Activated naive CD4-positive, alpha-beta T cell treated with anti-CD3 and anti-CD28 coated beads, Interleukin-2, amount 10 ng/mL, durations not matched to agents 7 days and 5 days (primary cell): Measurements from ENCODE around the gene CLK2.
"Not testable (repeated sequence)": the region's sequence is repeated elsewhere in the genome, so short reads cannot be mapped to it uniquely, and the experiment has no call there.

ENCODE experiments used
- CTCF ChIA-PET: fragments of 350-600 bp; sonication (Branson Sonifier 250); formaldehyde crosslinking; loops from one replicate; lab custom pipeline; 2021; ENCODE audit warnings: antibody characterized with exemption; lab: Charles Lee
- DNase-seq: peaks from one replicate; pipeline ENCODE4 v3.0.0-alpha.2; 2020
- H3K27ac Mint-ChIP-seq: one replicate; pipeline ENCODE4 v1.8.0; 2021; ENCODE audit warnings: mild to moderate bottlenecking, moderate library complexity, mixed read lengths
- H3K27me3 Mint-ChIP-seq: one replicate; pipeline ENCODE4 v1.8.0; 2021; ENCODE audit warnings: mild to moderate bottlenecking, mixed read lengths
- H3K36me3 Mint-ChIP-seq: one replicate; pipeline ENCODE4 v1.8.0; 2021; ENCODE audit warnings: mixed read lengths
- H3K4me1 Mint-ChIP-seq: one replicate; pipeline ENCODE4 v1.8.0; 2021; ENCODE audit warnings: mixed read lengths
- H3K4me3 Mint-ChIP-seq: one replicate; pipeline ENCODE4 v1.8.0; 2021; ENCODE audit warnings: mild to moderate bottlenecking, moderate library complexity, mixed read lengths
- H3K9me3 Mint-ChIP-seq: one replicate; pipeline ENCODE4 v1.8.0; 2021; ENCODE audit warnings: mixed read lengths

The CLK2 gene

DNA sequence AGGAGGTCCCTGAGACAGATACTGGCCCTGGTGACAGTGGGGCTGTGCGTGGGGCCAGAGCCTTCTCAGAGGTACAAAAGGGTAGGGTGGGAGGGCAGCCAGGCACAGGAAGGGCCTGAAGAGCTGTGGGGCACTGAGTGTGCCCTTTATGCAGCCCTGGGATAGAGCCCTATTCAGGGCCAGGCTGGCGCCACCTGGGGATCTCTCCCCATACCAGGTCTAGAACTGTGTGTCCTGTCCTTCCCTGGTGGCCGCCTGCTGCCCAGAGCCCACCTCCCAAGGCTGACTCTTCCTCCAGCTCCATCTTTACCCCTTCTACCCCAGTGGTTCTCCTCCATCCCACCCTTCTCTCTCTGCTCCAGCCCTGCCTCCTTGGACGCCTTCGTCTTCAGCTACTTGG lies 39.8 kb downstream of the CLK2 start:
- H3K36me3 Mint-ChIP-seq, result peaks cover 24% of the 10 kb centered on the region
- H3K27ac Mint-ChIP-seq, H3K9me3 Mint-ChIP-seq, H3K4me3 Mint-ChIP-seq, DNase-seq, H3K27me3 Mint-ChIP-seq, CTCF ChIA-PET: not testable (repeated sequence)
- peaks cover 17% of the 10 kb centered on the region for H3K4me1 Mint-ChIP-seq

GRCh38 chr1:155232001-155232978 lies 41.0 kb downstream of the CLK2 start:
- Mint-ChIP-seq H3K36me3 (peaks cover 22% of the 10 kb centered on the region), H3K4me1 (peaks cover 27% of the 10 kb centered on the region)
- not testable (repeated sequence) for H3K4me3 Mint-ChIP-seq, H3K27ac Mint-ChIP-seq, H3K9me3 Mint-ChIP-seq, DNase-seq, H3K27me3 Mint-ChIP-seq
- CTCF ChIA-PET, result interaction anchor here (0.6 kb wide), 1 partner anchor 1397 kb away, joined by 4 read pairs; no protein-coding TSS in a partner anchor

- H3K27ac Mint-ChIP-seq, H3K27me3 Mint-ChIP-seq, H3K4me3 Mint-ChIP-seq, CTCF ChIA-PET, H3K9me3 Mint-ChIP-seq, DNase-seq: not testable (repeated sequence)
- Mint-ChIP-seq H3K36me3 (peaks cover 17% of the 10 kb centered on the region), H3K4me1 (peaks cover 28% of the 10 kb centered on the region)
Observed at GRCh38 chr1:155231302-155231701, 42.0 kb downstream of the CLK2 start.

DNA sequence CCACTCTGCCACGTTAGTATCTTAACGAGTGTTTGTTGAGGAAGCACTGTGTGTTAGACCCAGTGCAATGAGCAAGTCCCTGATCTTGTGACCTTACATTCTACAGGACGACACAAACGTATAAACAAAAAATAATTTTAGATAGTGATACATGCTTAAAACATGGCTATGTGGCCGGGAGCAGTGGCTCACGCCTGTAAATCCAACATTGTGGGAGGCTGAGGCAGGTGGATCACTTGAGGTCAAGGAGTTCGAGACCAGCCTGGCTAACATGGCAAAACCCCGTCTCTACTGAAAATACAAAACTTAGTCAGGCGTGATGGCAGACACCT lies 45.2 kb downstream of the CLK2 start:
- DNase-seq, result no peak
- Mint-ChIP-seq H3K4me1 (peaks cover 37% of the 10 kb centered on the region), H3K27me3 (peaks cover 4% of the 10 kb centered on the region), H3K9me3 (no peaks in the 10 kb centered on the region), H3K36me3 (peaks cover 17% of the 10 kb centered on the region), H3K27ac (peak overlapping the region; percentile 90), H3K4me3 (peak overlapping the region; percentile 88)
- CTCF ChIA-PET, result interaction anchor here (1.1 to 6.9 kb wide), 5 partner anchors 16 to 54 kb away, joined by 4 to 69 read pairs (median 15); partner anchors contain the start of genes KRTCAP2, MTX1, THBS3 and TRIM46

GRCh38 chr1:155227261-155228095 lies 45.8 kb downstream of the CLK2 start:
- H3K36me3 Mint-ChIP-seq, result peaks cover 17% of the 10 kb centered on the region
- peak overlapping the region; percentile 90 for H3K27ac Mint-ChIP-seq
- peaks cover 38% of the 10 kb centered on the region for H3K4me1 Mint-ChIP-seq
- peak overlapping the region; percentile 88 for H3K4me3 Mint-ChIP-seq
- CTCF ChIA-PET, result interaction anchor here (0.7 to 6.9 kb wide), 10 partner anchors 14 to 138 kb away, joined by 3 to 69 read pairs (median 6); partner anchors contain the start of genes KRTCAP2, MTX1, THBS3 and TRIM46
- H3K27me3 Mint-ChIP-seq, result peaks cover 4% of the 10 kb centered on the region
- DNase-seq, result peak; percentile 100
- H3K9me3 Mint-ChIP-seq, result no peaks in the 10 kb centered on the region

DNA sequence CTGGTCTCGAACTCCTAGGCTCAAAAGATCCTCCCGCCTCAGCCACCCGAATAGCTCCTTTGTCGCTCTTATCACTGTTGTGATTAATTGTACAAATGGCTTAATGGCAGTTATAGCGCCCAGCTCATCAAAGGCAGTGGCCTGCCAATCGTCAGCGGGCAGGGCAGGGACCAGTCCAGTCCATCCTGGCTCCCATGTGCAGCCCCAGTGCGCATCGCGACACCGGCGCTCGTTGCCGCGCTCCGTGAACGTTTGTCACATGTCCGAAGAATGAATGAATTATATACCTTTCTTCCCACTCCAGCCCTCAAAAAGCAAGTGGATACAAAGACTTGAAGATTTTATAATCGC lies 46.4 kb downstream of the CLK2 start:
- H3K4me1 Mint-ChIP-seq, result peaks cover 40% of the 10 kb centered on the region
- no peak for DNase-seq

GRCh38 chr1:155226188-155226909 lies 47.0 kb downstream of the CLK2 start:
- peak; percentile 92 for DNase-seq
- Mint-ChIP-seq H3K27me3 (peaks cover 4% of the 10 kb centered on the region), H3K4me1 (peaks cover 40% of the 10 kb centered on the region), H3K4me3 (peak overlapping the region; percentile 88), H3K36me3 (peaks cover 17% of the 10 kb centered on the region), H3K27ac (peak overlapping the region; percentile 90), H3K9me3 (no peaks in the 10 kb centered on the region)
- CTCF ChIA-PET, result interaction anchor here (0.7 to 6.9 kb wide), 9 partner anchors 15 to 136 kb away, joined by 3 to 69 read pairs (median 7); partner anchors contain the start of genes KRTCAP2, MTX1, THBS3 and TRIM46

More for the DNA sequence above, 46.4 kb downstream of the CLK2 start:
- Mint-ChIP-seq H3K4me3 (peak overlapping the region; percentile 88), H3K27me3 (peaks cover 4% of the 10 kb centered on the region), H3K9me3 (no peaks in the 10 kb centered on the region), H3K36me3 (peaks cover 17% of the 10 kb centered on the region), H3K27ac (peak overlapping the region; percentile 90)
- CTCF ChIA-PET, result interaction anchor here (0.7 to 6.9 kb wide), 9 partner anchors 15 to 137 kb away, joined by 3 to 69 read pairs (median 7); partner anchors contain the start of genes KRTCAP2, MTX1, THBS3 and TRIM46

GRCh38 chr1:155225404-155225759 lies 47.9 kb downstream of the CLK2 start:
- DNase-seq, H3K9me3 Mint-ChIP-seq, H3K27me3 Mint-ChIP-seq: not testable (repeated sequence)
- Mint-ChIP-seq H3K4me1 (peaks cover 48% of the 10 kb centered on the region), H3K27ac (peak overlapping the region; percentile 60), H3K4me3 (peak overlapping the region; percentile 88), H3K36me3 (peaks cover 17% of the 10 kb centered on the region)
- CTCF ChIA-PET, result interaction anchor here (2.0 to 6.9 kb wide), 3 partner anchors 19 to 51 kb away, joined by 5 to 69 read pairs (median 52); partner anchors contain the start of genes KRTCAP2, MTX1, THBS3 and TRIM46

GRCh38 chr1:155223047-155223446 lies 50.3 kb downstream of the CLK2 start:
- Mint-ChIP-seq H3K4me1 (peaks cover 60% of the 10 kb centered on the region), H3K4me3 (no peak overlapping the region), H3K27me3 (no peaks in the 10 kb centered on the region), H3K36me3 (peaks cover 19% of the 10 kb centered on the region), H3K27ac (no peak overlapping the region), H3K9me3 (no peaks in the 10 kb centered on the region)
- no peak for DNase-seq
- CTCF ChIA-PET, result interaction anchor here (1.4 to 6.9 kb wide), 3 partner anchors 17 to 49 kb away, joined by 3 to 69 read pairs (median 52); partner anchors contain the start of genes KRTCAP2, MTX1, THBS3 and TRIM46

DNA sequence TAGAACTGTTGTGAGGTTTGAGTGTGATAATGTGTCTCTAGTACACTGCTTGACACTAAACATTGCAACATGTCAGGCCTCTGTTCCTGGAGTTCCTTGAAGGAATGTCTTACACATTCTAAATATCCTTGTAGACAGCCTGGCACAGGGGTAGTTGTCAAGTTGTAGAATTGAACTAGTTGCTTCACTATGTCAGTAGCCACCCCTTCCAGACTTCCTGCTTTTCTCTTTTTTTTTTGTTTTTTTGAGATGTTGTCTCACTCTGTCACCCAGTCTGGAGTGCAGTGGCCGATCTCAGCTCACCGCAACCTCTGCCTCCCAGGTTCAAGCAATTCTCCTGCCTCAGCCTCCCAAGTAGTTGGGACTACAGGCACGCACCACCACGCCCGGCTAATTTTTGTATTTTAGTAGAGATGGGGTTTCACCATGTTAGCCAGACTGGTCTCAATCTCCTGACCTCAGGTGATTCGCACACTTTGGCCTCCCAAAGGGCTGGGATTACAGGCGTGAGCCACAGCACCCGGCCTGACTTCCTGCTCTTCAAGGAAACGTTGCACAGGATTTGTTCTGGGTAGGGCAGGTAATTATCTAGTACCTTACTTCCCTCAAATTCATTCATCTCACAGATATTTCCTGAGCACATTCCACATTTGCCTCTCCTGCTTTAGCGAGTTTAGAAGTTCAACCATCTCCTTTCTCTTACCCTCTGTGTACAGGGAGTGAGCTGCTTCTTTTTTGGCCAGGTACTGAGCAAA lies 52.9 kb downstream of the CLK2 start:
- Mint-ChIP-seq H3K36me3 (peaks cover 21% of the 10 kb centered on the region), H3K27ac (peak overlapping the region; percentile 81)

GRCh38 chr1:155219592-155220031 lies 53.7 kb downstream of the CLK2 start:
- no peaks in the 10 kb centered on the region for H3K9me3 Mint-ChIP-seq
- H3K27me3 Mint-ChIP-seq, result no peaks in the 10 kb centered on the region
- H3K36me3 Mint-ChIP-seq, result peaks cover 24% of the 10 kb centered on the region
- CTCF ChIA-PET, result interaction anchor here (0.6 to 2.7 kb wide), 2 partner anchors 13 to 45 kb away, joined by 4 to 8 read pairs; no protein-coding TSS in a partner anchor
- DNase-seq, result peak; percentile 36
- H3K27ac Mint-ChIP-seq, result peak overlapping the region; percentile 81
- H3K4me3 Mint-ChIP-seq, result no peak overlapping the region
- peaks cover 47% of the 10 kb centered on the region for H3K4me1 Mint-ChIP-seq

More for the DNA sequence above, 52.9 kb downstream of the CLK2 start:
- not testable (repeated sequence) for H3K9me3 Mint-ChIP-seq, H3K27me3 Mint-ChIP-seq, DNase-seq, H3K4me3 Mint-ChIP-seq
- CTCF ChIA-PET, result interaction anchor here (2.7 kb wide), 1 partner anchor 14 kb away, joined by 8 read pairs; no protein-coding TSS in a partner anchor
- peaks cover 46% of the 10 kb centered on the region for H3K4me1 Mint-ChIP-seq

DNA sequence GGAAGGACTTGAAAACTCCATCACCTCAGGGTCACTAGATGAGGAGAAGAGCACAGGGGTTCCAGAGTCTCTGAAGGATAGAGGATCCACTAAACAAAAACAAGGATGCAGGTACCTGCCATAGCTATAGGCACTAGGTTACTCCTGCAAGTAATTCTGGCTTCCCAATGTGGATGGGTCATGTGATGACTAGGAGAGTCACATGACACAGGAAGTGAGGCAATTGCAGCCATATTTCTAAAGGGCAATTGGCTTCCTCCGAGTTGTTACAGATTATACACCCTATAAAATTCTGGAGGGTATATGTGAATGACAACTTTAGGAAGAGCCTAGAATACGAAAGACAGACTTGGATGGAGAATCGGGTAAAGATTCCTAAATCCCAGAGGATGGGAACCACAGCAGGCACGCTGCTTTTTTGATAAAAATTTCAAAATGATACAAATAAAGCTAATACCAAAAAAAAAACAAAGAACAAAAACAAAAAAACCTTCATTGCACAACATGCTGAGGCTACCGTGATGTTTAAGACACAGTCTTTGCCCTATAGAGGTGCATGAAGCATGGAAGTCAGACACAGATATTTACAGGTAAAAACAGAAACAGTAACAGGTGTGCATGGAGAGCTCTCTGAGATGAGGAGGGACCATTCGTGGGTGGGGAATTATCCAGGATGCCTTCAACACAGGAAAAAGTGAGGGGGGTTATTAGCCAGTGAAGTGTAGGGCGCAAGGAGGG lies 54.3 kb downstream of the CLK2 start:
- CTCF ChIA-PET, result interaction anchor here (0.6 to 2.7 kb wide), 2 partner anchors 13 to 44 kb away, joined by 4 to 8 read pairs; no protein-coding TSS in a partner anchor
- peak; percentile 49 for DNase-seq
- Mint-ChIP-seq H3K4me1 (peaks cover 44% of the 10 kb centered on the region), H3K4me3 (no peak overlapping the region), H3K27me3 (no peaks in the 10 kb centered on the region), H3K36me3 (peaks cover 20% of the 10 kb centered on the region), H3K27ac (peak overlapping the region; percentile 81), H3K9me3 (no peaks in the 10 kb centered on the region)
